Fibroblast of the aortic adventitia (primary cell): ENCODE data around the gene TNFAIP8L3. TPM values are rescaled to one million over a fixed set of nuclear protein-coding genes. Genes with fewer than 3 reads are reported as not detected.
A peak's percentile ranks its signal among the peaks of the same experiment; 100 is the strongest.

Source experiments
- DNase-seq: peaks from one replicate; pipeline ENCODE4 v3.0.0-alpha.2; 2010; ENCODE audit warnings: low read depth
- H3K4me3 ChIP-seq: 2 replicates; pipeline ENCODE4 v1.5.1; 2011; ENCODE audit warnings: low read depth, mild to moderate bottlenecking, control low read depth, low read length, moderate library complexity
- total RNA-seq: library from RNA; depleted of rRNA; stranded (reverse); fragments of >200 nt; gene quantifications from 2 replicates; pipeline ENCODE4 v1.2.3, GENCODE V29; 2012; ENCODE audit warnings: low replicate concordance
- TF ChIP-seq, protein P1 (sequence below): IDR thresholded peaks from 2 replicates; pipeline ENCODE4 v1.5.1; 2011; ENCODE audit warnings: mild to moderate bottlenecking, low read length, control low read depth, inconsistent platforms; ENCODE audit not compliant: insufficient read depth

TNFAIP8L3 gene
- total RNA-seq, 1 donor = 22.4 TPM

DNA sequence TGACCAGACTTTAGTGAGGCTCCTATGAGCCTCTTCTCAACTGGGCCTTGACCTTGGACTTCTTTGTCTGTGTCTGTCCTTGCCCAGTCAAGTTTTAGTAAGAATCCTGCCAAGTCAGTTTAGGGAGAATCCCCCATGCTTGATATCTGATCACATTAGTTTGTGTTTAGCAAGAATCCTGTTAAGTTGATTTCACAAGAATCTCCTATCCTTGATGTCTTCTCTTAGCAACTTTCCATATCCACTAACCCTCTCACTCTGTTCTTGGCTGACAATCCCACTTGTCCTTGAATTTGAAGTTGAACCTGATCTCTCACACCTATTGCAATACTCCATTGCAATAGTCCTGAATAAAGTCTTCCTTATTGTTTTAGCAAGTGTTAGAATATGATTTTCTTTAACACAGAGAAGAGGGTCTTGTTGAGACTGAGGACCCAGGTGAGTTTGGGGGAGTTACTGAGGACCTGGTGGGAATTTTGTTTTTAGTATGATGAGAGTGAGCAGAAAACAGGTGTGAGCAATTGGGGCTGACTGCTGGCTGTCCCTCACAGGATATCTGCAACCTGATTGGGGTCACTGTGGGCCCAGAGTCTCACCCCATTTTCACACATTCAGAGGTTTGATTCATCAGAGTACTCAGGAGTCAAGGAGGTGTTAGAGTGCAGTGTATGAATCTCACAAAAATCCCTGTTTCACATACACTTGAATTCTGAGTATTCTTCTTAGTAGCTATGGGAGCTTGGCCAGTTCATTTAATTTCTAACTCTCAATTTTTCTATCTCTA, 39.9 kb upstream of the TNFAIP8L3 start:
- H3K4me3 ChIP-seq = no peak overlapping the region
- no peak for DNase-seq
- TF ChIP-seq, protein P1, sequence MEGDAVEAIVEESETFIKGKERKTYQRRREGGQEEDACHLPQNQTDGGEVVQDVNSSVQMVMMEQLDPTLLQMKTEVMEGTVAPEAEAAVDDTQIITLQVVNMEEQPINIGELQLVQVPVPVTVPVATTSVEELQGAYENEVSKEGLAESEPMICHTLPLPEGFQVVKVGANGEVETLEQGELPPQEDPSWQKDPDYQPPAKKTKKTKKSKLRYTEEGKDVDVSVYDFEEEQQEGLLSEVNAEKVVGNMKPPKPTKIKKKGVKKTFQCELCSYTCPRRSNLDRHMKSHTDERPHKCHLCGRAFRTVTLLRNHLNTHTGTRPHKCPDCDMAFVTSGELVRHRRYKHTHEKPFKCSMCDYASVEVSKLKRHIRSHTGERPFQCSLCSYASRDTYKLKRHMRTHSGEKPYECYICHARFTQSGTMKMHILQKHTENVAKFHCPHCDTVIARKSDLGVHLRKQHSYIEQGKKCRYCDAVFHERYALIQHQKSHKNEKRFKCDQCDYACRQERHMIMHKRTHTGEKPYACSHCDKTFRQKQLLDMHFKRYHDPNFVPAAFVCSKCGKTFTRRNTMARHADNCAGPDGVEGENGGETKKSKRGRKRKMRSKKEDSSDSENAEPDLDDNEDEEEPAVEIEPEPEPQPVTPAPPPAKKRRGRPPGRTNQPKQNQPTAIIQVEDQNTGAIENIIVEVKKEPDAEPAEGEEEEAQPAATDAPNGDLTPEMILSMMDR = no peak

DNA sequence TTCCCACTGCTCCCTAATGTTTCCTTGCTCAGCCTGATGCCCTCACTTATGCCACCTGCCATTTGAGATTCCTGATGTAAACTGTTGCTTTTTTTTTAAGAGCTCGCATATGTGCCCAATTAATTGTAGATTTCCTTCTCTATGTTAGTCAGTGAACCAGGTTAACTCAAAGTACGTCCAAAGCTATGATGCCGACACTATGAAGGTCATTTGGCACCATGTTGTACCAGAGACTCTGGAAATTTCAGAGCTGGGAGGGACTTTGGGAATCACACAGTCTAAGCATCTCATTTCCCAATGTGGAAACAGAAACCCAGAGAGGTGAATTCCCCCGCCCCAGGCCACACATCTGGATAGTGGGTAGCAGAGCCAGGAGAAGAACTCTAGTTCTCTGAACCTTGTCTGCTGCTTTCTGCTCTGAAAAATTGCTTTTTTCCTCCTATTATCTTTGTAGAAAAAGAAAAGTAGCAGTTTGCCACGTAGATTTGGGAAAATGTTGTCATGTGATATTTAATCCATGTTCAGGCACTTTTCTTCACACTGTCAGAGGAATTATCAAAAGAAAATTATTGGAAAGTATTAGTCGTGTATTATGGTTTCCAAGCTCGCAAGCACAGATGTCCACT, 38.5 kb upstream of the TNFAIP8L3 start:
- no peak overlapping the region for H3K4me3 ChIP-seq
- no peak for DNase-seq
- TF ChIP-seq, protein P1 = no peak

DNA sequence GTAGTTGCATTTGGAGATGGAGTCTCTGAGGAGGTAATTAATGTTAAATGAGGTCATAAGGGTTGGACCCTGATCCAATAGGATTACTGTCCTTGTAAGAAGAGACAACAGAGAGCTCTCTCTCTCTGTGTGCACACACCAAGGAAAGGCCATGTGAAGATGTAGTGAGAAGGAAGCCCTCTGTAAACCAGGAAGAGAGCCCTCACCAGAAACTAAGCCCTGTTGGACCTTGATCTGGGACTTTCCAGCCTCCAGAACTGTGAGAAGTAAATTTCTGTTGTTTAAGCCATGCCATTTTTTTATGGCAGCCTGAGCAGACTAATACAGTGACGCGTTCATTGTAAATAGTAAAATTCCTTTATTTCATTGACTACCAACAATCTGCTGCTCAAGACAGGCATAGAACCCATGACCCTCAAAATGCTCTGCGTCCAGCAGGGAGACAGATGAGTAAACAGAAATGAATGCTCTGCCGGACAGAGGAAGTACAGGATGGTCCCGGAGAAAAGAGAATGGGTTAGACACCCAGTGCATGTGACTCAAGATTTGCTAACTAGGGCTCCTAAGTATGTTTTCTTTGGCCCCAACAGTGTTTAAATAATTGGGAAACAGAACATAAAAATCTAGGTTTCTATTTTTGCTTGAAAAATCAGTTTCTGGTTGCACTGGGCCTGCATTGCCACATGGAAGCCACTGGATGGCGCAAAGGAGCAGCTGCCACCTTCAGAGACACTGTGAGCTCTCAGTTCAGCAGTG, 37.9 kb upstream of the TNFAIP8L3 start:
- TF ChIP-seq, protein P1 = peak; percentile 99
- DNase-seq = peak; percentile 97
- no peak overlapping the region for H3K4me3 ChIP-seq

DNA sequence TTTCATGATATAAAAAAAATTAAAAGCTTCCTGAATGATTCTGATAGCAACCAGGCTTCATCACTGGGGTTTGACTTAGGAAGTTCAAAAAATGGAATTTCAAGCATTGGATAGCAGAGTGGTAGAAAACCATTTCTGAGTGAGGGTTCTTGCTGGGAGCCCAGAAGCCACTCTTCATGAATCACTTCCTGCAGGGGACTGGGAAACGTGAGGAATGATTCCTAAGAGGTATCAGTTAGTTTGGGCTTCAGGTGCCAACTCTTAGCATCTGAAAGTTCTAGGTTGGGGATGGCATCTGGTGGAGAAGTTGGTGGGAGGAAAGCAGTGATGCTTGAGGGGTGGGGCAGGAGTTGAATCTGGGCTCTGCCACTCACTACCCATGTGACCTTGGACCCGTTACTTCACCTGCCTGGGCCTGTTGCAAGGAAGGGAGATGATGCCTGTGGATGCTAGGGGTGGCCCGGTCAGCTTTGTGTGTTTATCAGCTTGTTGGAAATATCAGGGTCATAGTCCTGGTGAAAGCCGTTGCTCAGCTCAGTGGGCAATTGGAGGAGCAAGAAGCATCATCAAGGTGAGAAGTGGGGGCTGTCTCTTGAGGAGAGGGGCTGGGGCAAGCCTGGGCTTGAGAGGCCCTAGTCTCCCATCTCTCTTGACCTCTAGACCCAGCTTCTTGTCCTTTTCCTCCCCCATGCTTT, 37.0 kb upstream of the TNFAIP8L3 start:
- TF ChIP-seq, protein P1 = no peak
- no peak for DNase-seq
- no peak overlapping the region for H3K4me3 ChIP-seq

DNA sequence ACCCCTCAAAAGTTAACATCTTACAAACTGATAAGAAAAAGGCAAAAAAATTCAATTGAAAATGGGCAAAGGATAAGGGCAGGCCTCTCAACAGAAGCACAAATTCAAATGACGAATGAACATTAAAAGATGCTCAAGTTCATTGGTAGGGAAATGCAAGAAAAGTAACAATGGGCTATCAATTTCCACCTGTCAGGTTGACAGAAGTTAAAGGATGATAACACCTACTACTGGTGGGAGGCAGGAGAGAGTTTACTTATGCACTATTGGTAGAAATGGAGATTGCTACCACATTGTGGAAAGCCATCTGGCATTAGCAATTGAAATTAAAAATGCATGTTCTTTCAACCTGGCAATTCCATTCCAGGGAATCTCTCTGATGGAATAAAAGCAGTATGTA, 35.6 kb upstream of the TNFAIP8L3 start:
- no peak overlapping the region for H3K4me3 ChIP-seq
- TF ChIP-seq, protein P1 = no peak
- DNase-seq = no peak

DNA sequence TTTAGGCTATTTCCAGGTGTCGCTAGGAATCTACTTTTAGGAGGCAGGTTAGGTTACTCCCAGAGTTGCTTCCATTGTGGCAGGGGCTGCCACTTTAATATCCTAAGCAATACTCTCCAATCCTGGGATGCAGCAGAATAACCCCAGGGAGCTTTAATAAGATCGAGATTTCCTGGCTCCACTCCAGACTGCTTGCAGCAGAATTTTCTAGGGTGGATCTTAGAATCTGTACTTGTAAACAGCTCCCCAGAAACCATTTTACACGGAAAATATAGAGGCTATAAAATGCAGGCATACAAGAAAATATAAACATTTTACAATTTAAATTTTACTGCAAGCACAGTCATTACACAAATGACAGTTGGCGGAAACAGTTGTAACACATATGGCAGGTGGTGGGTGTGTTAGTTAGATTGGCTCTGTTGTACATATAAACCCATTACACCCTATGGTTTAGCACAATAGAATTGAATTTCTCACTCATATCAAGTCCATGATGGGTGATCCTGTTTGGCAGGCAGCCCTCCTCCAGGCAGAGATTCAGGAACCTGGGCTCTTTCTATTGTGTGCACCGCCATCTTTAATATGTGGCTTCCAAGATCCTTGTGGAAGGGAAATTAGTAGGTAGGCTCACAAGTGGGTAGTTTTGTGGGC, 35.0 kb upstream of the TNFAIP8L3 start:
- TF ChIP-seq, protein P1 = no peak
- no peak for DNase-seq
- H3K4me3 ChIP-seq = no peak overlapping the region
